ENCODE data around the gene NREP. TPM values are rescaled to one million over a fixed set of nuclear protein-coding genes. Genes with fewer than 3 reads are reported as not detected.

NREP gene
- total RNA-seq, 1 experiment from 2014 or later: 160 TPM

DNA sequence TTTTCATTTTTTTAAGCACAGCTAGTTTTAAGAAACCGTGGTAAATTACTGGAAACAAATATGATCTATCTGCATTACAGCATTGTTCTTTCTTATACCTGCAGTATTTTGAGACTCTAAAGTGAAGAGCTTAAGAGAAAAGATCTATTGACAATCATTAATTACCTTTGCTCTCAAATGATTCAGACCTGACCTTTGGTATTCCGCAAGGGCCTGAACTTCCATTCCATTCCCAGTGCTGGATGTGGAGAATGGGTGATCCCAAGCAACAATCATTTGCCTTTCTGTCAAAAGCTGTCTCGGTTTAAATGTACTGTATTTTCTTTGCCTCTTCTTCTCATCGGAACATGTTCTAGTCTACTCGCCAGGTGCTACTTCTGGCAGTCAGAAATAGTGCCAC is 18.9 kb downstream of the NREP start (continued):
- TF ChIP-seq ERG (CRISPR knock-in tag; IDR thresholded peaks at IDR 0.05) (no peak), HMGXB4 (CRISPR knock-in tag; IDR thresholded peaks at IDR 0.05) (no peak)

DNA sequence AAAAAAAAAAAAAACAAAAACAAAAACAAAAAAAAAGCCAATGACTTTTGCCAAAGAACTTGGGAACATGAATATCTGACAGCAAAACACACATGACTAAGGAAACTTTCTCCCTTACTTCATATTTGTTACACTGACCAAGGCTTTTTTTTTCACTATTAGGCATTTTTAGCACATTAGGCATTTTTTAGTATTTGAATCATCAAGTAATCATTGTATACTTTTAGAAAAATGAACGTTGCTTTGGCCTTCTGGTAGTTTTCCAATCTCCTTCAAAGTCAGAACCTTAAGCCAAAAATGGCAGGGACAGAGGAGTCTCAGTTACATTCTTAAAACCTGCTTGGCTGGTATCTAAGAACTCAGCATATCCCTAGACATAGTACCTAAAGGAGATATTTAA is 19.3 kb downstream of the NREP start:
- ChIA-PET CTCF (no interaction called here), POLR2A (interaction anchor here (1.0 kb wide), 1 partner anchor 20 kb away, joined by 4 read pairs; no protein-coding TSS in a partner anchor)
- H3K4me3 Mint-ChIP-seq: no peak overlapping the region
- no peaks in the 10 kb centered on the region for H3K27me3 Mint-ChIP-seq (ENCODE audit: low read depth)
- ATAC-seq (no peak), DNase-seq (ENCODE audit: low spot score) (no peak)
- H3K27ac Mint-ChIP-seq: peak overlapping the region; percentile 83; the same call in 1 of the 2 replicates
- peaks cover 21% of the 10 kb centered on the region for H3K36me3 Mint-ChIP-seq
- H3K4me1 Mint-ChIP-seq: peaks cover 71% of the 10 kb centered on the region
- no peaks in the 10 kb centered on the region for H3K9me3 Mint-ChIP-seq
- no peak for TF ChIP-seq FOXP1 (CRISPR knock-in tag; IDR thresholded peaks at IDR 0.05; ENCODE audit: borderline replicate concordance)

DNA sequence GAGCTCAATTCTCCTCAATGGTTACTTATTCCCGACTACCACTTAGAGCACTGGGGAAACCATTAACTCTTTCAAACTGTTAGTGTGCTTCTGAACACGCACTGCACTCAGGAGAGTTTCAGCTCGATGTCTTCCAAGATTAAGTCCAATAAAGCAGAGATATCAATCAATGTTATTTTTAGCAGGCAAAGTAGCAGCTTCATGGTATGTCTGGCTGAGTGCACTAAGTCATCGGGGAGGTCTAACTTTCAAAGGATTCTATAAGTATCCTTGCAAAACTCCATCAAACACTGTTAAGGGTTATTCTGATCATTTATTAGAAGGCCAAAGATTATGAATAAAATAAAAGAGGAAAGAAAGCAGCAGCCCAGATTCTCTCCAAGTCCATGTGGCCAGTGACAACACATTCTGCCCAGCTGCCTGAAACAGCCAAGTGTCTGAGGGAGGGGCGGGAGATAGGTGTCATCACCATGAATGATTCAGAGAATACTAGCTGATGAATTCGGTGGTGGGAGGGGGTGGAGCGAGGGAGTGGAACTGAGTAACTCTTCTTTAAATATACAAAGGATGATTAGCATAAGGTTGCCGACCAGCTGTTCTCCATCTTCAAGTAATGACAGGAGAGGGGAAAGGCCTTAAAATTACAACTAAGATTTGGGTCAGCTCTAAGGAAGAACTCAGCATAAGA is 21.3 kb downstream of the NREP start:
- POLR2A ChIA-PET: no interaction called here
- ATAC-seq: peak; percentile 73
- CTCF ChIA-PET: interaction anchor here (1.5 kb wide), 1 partner anchor 64 kb away, joined by 3 read pairs; no protein-coding TSS in a partner anchor

GRCh38 chr5:111734597-111734996 is 22.4 kb downstream of the NREP start:
- Mint-ChIP-seq H3K27me3 (ENCODE audit: low read depth) (no peaks in the 10 kb centered on the region), H3K9me3 (no peaks in the 10 kb centered on the region), H3K4me1 (peaks cover 44% of the 10 kb centered on the region), H3K27ac (no peak overlapping the region), H3K4me3 (no peak overlapping the region), H3K36me3 (peaks cover 40% of the 10 kb centered on the region)
- ATAC-seq: no peak
- CTCF ChIA-PET: no interaction called here
- TF ChIP-seq SMAD4 (CRISPR knock-in tag; IDR thresholded peaks at IDR 0.05): no peak
- no peak for TF ChIP-seq PRDM15 (CRISPR knock-in tag; IDR thresholded peaks at IDR 0.05)
- TF ChIP-seq ELF4 (CRISPR knock-in tag; IDR thresholded peaks at IDR 0.05; ENCODE audit: low read depth): no peak
- POLR2A ChIA-PET: no interaction called here
- DNase-seq (ENCODE audit: low spot score): no peak

More for the DNA sequence above, 21.3 kb downstream of the NREP start:
- Mint-ChIP-seq H3K4me1 (peaks cover 51% of the 10 kb centered on the region), H3K9me3 (no peaks in the 10 kb centered on the region), H3K27ac (peak overlapping the region; percentile 21), H3K36me3 (peaks cover 28% of the 10 kb centered on the region), H3K4me3 (no peak overlapping the region), H3K27me3 (ENCODE audit: low read depth) (no peaks in the 10 kb centered on the region)
- no peak for TF ChIP-seq E2F5 (CRISPR knock-in tag; IDR thresholded peaks at IDR 0.05)
- TF ChIP-seq ZNF425 (CRISPR knock-in tag; conservative IDR thresholded peaks at IDR 0.05): no peak
- no peak for TF ChIP-seq FOXP1 (CRISPR knock-in tag; IDR thresholded peaks at IDR 0.05; ENCODE audit: borderline replicate concordance)
- TF ChIP-seq MAX (CRISPR knock-in tag; IDR thresholded peaks at IDR 0.05): no peak
- DNase-seq (ENCODE audit: low spot score): peak; percentile 53

Data from WTC11 (cell line).